ENCODE results near the gene PDLIM4. TPM values are rescaled to one million over a fixed set of nuclear protein-coding genes. Genes with fewer than 3 reads are reported as not detected.

The PDLIM4 gene
- total RNA-seq, 4 donors from 2014 or later, result 16.5 to 79.2 (median 47.7) TPM

- no peaks in the 10 kb centered on the region for H3K36me3 ChIP-seq
- H3K27me3 ChIP-seq, result peaks cover 0 to 13% (median 0%) of the 10 kb centered on the region in 4 donors
- intact Hi-C loops (cut with DNase I), result no loop called here
- H3K27ac ChIP-seq, result no peak overlapping the region
- no peak for DNase-seq
- no peak overlapping the region for H3K4me3 ChIP-seq
- TF ChIP-seq, protein P1, sequence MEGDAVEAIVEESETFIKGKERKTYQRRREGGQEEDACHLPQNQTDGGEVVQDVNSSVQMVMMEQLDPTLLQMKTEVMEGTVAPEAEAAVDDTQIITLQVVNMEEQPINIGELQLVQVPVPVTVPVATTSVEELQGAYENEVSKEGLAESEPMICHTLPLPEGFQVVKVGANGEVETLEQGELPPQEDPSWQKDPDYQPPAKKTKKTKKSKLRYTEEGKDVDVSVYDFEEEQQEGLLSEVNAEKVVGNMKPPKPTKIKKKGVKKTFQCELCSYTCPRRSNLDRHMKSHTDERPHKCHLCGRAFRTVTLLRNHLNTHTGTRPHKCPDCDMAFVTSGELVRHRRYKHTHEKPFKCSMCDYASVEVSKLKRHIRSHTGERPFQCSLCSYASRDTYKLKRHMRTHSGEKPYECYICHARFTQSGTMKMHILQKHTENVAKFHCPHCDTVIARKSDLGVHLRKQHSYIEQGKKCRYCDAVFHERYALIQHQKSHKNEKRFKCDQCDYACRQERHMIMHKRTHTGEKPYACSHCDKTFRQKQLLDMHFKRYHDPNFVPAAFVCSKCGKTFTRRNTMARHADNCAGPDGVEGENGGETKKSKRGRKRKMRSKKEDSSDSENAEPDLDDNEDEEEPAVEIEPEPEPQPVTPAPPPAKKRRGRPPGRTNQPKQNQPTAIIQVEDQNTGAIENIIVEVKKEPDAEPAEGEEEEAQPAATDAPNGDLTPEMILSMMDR (IDR thresholded peaks at IDR 0.05), result no peak
- no peak for TF ChIP-seq POLR2A (IDR thresholded peaks at IDR 0.05)
- peaks cover 7 to 14% (median 7%) of the 10 kb centered on the region in 3 donors for H3K4me1 ChIP-seq
- 82 to 89% methylated on average over 2 of the region's 2 CpGs for WGBS, 2 donors
- no peaks in the 10 kb centered on the region for H3K9me3 ChIP-seq
Measured at GRCh38 chr5:132299917-132300316, 42.4 kb downstream of the PDLIM4 start.

- Histone ChIP-seq H3K36me3 (no peaks in the 10 kb centered on the region), H3K27me3 (peaks cover 0 to 5% (median 0%) of the 10 kb centered on the region in 4 donors), H3K4me3 (no peak overlapping the region), H3K27ac (peak overlapping the region in 1 of 4 donors; percentile 10), H3K9me3 (no peaks in the 10 kb centered on the region), H3K4me1 (peaks cover 0 to 6% (median 0%) of the 10 kb centered on the region in 3 donors)
- TF ChIP-seq, protein P1 (IDR thresholded peaks at IDR 0.05), result no peak
- no peak for TF ChIP-seq POLR2A (IDR thresholded peaks at IDR 0.05)
- 58 to 63% methylated on average over 4 to 5 of the region's 6 CpGs for WGBS, 2 donors
- intact Hi-C loops (cut with DNase I), result no loop called here
- DNase-seq, result no peak
Measured at GRCh38 chr5:132300577-132301343, 43.3 kb downstream of the PDLIM4 start.

- no peak overlapping the region for H3K4me3 ChIP-seq
- H3K27ac ChIP-seq, result peak overlapping the region in 1 of 4 donors; percentile 10
- peaks cover 0 to under 1% (median 0%) of the 10 kb centered on the region in 3 donors for H3K4me1 ChIP-seq
- 73 to 81% methylated on average over 3 of the region's 11 CpGs for WGBS, 2 donors
- H3K36me3 ChIP-seq, result no peaks in the 10 kb centered on the region
- H3K27me3 ChIP-seq, result no peaks in the 10 kb centered on the region
- intact Hi-C loops (cut with DNase I), result no loop called here
- no peaks in the 10 kb centered on the region for H3K9me3 ChIP-seq
- DNase-seq, result no peak
- TF ChIP-seq POLR2A (IDR thresholded peaks at IDR 0.05), result no peak
- TF ChIP-seq, protein P1 (IDR thresholded peaks at IDR 0.05), result no peak
Measured at GRCh38 chr5:132301344-132302271, 44.1 kb downstream of the PDLIM4 start.

GRCh38 chr5:132302413-132302812 is 44.9 kb downstream of the PDLIM4 start:
- no peak for DNase-seq
- no peaks in the 10 kb centered on the region for H3K27me3 ChIP-seq
- no peak overlapping the region for H3K27ac ChIP-seq
- no peaks in the 10 kb centered on the region for H3K4me1 ChIP-seq
- H3K9me3 ChIP-seq, result no peaks in the 10 kb centered on the region
- TF ChIP-seq POLR2A (IDR thresholded peaks at IDR 0.05), result no peak
- TF ChIP-seq, protein P1 (IDR thresholded peaks at IDR 0.05), result no peak
- H3K36me3 ChIP-seq, result no peaks in the 10 kb centered on the region
- intact Hi-C loops (cut with DNase I), result no loop called here
- H3K4me3 ChIP-seq, result no peak overlapping the region
- 62 to 66% methylated on average over 2 to 3 of the region's 3 CpGs for WGBS, 2 donors

GRCh38 chr5:132303589-132303988 is 46.1 kb downstream of the PDLIM4 start:
- Histone ChIP-seq H3K27ac (no peak overlapping the region), H3K36me3 (no peaks in the 10 kb centered on the region), H3K4me3 (no peak overlapping the region), H3K4me1 (no peaks in the 10 kb centered on the region), H3K27me3 (no peaks in the 10 kb centered on the region), H3K9me3 (no peaks in the 10 kb centered on the region)
- no peak for DNase-seq
- intact Hi-C loops (cut with DNase I), result no loop called here
- 90 to 95% methylated on average over 5 of the region's 6 CpGs for WGBS, 2 donors
- TF ChIP-seq POLR2A (IDR thresholded peaks at IDR 0.05), result no peak
- TF ChIP-seq, protein P1 (IDR thresholded peaks at IDR 0.05), result no peak
